ENCODE measurements around the gene ZBTB42.

ZBTB42 gene

GRCh38 chr14:104770072-104770579 is 30.8 kb upstream of the ZBTB42 start:
- no peak overlapping the region for H3K4me3 ChIP-seq (replicated peaks; ENCODE audit: low read depth, low read length)
- TF ChIP-seq CTCF (IDR thresholded peaks at IDR 0.05; ENCODE audit: low read length, missing control alignments), result no peak
- DNase-seq (ENCODE audit: low read depth), result no peak

- peak; percentile 54 for TF ChIP-seq CTCF (IDR thresholded peaks at IDR 0.05; ENCODE audit: low read length, missing control alignments)
- H3K4me3 ChIP-seq (replicated peaks; ENCODE audit: low read depth, low read length), result no peak overlapping the region
- DNase-seq (ENCODE audit: low read depth), result no peak
Measured at GRCh38 chr14:104770851-104771272, 30.0 kb upstream of the ZBTB42 start.

GRCh38 chr14:104771374-104771773 is 29.5 kb upstream of the ZBTB42 start:
- H3K4me3 ChIP-seq (replicated peaks; ENCODE audit: low read depth, low read length), result no peak overlapping the region
- TF ChIP-seq CTCF (IDR thresholded peaks at IDR 0.05; ENCODE audit: low read length, missing control alignments), result no peak
- DNase-seq (ENCODE audit: low read depth), result no peak

GRCh38 chr14:104771918-104772706 is 28.8 kb upstream of the ZBTB42 start:
- no peak for DNase-seq (ENCODE audit: low read depth)
- TF ChIP-seq CTCF (IDR thresholded peaks at IDR 0.05; ENCODE audit: low read length, missing control alignments), result no peak
- H3K4me3 ChIP-seq (replicated peaks; ENCODE audit: low read depth, low read length), result no peak overlapping the region

GRCh38 chr14:104772707-104773504 is 28.0 kb upstream of the ZBTB42 start:
- no peak overlapping the region for H3K4me3 ChIP-seq (replicated peaks; ENCODE audit: low read depth, low read length)
- no peak for DNase-seq (ENCODE audit: low read depth)
- TF ChIP-seq CTCF (IDR thresholded peaks at IDR 0.05; ENCODE audit: low read length, missing control alignments), result no peak

- H3K4me3 ChIP-seq (replicated peaks; ENCODE audit: low read depth, low read length), result no peak overlapping the region
- no peak for DNase-seq (ENCODE audit: low read depth)
- no peak for TF ChIP-seq CTCF (IDR thresholded peaks at IDR 0.05; ENCODE audit: low read length, missing control alignments)
Measured at GRCh38 chr14:104773505-104774452, 27.1 kb upstream of the ZBTB42 start.
